Measurements from ENCODE around the gene WDR55.
A peak's percentile ranks its signal among the peaks of the same experiment; 100 is the strongest.
"Not testable (repeated sequence)": the region's sequence is repeated elsewhere in the genome, so short reads cannot be mapped to it uniquely, and the experiment has no call there.

The WDR55 gene

GRCh38 chr5:140664359-140665119 lies at the start of gene WDR55:
Gene WDR55, plus strand, starts transcription at chr5:140664904. Its CDS starts 9 bp downstream, at chr5:140664913.
- peak; percentile 90 for DNase-seq (ENCODE audit: low read depth)
- no peak for TF ChIP-seq CTCF (IDR thresholded peaks at IDR 0.05; ENCODE audit: control insufficient read depth, extremely low read depth, insufficient read depth)
- H3K4me3 ChIP-seq (ENCODE audit: low read depth, low read length): peak within 1 kb of the TSS; percentile 74

- no peak overlapping the region for H3K4me3 ChIP-seq (ENCODE audit: low read depth, low read length)
- no peak for TF ChIP-seq CTCF (IDR thresholded peaks at IDR 0.05; ENCODE audit: control insufficient read depth, extremely low read depth, insufficient read depth)
- no peak for DNase-seq (ENCODE audit: low read depth)
Measured at GRCh38 chr5:140622301-140622700, 42.4 kb upstream of the WDR55 start.

- not testable (repeated sequence) for DNase-seq (ENCODE audit: low read depth); H3K4me3 ChIP-seq (ENCODE audit: low read depth, low read length)
Measured at GRCh38 chr5:140623061-140623460, 41.6 kb upstream of the WDR55 start.

GRCh38 chr5:140624886-140625285 lies 39.8 kb upstream of the WDR55 start:
- H3K4me3 ChIP-seq (ENCODE audit: low read depth, low read length); DNase-seq (ENCODE audit: low read depth): not testable (repeated sequence)

- TF ChIP-seq CTCF (IDR thresholded peaks at IDR 0.05; ENCODE audit: control insufficient read depth, extremely low read depth, insufficient read depth): no peak
- DNase-seq (ENCODE audit: low read depth): no peak
- H3K4me3 ChIP-seq (ENCODE audit: low read depth, low read length): no peak overlapping the region
Measured at GRCh38 chr5:140627972-140628371, 36.7 kb upstream of the WDR55 start.

- no peak for DNase-seq (ENCODE audit: low read depth)
- no peak overlapping the region for H3K4me3 ChIP-seq (ENCODE audit: low read depth, low read length)
- TF ChIP-seq CTCF (IDR thresholded peaks at IDR 0.05; ENCODE audit: control insufficient read depth, extremely low read depth, insufficient read depth): no peak
Measured at GRCh38 chr5:140628711-140629110, 36.0 kb upstream of the WDR55 start.

- DNase-seq (ENCODE audit: low read depth): no peak
- H3K4me3 ChIP-seq (ENCODE audit: low read depth, low read length): no peak overlapping the region
- TF ChIP-seq CTCF (IDR thresholded peaks at IDR 0.05; ENCODE audit: control insufficient read depth, extremely low read depth, insufficient read depth): no peak
Measured at GRCh38 chr5:140630292-140631035, 34.2 kb upstream of the WDR55 start.

- TF ChIP-seq CTCF (IDR thresholded peaks at IDR 0.05; ENCODE audit: control insufficient read depth, extremely low read depth, insufficient read depth): no peak
Measured at GRCh38 chr5:140631036-140631417, 33.7 kb upstream of the WDR55 start.

More at GRCh38 chr5:140631036-140631417, 33.7 kb upstream of the WDR55 start:
- no peak overlapping the region for H3K4me3 ChIP-seq (ENCODE audit: low read depth, low read length)
- no peak for DNase-seq (ENCODE audit: low read depth)
